HG02571 (cell line): ENCODE results near the gene HMGN3.

Experiments used
- ATAC-seq: cut with Tn5 transposase; IDR thresholded peaks from one replicate; pipeline ENCODE4 v1.9.1; 2021; ENCODE audit warnings: mild to moderate bottlenecking, moderate library complexity; ENCODE audit not compliant: unreplicated experiment

Gene HMGN3

GRCh38 chr6:79233611-79234149, 802 bp downstream of the HMGN3 start:
- peak; percentile 64 for ATAC-seq

- no peak for ATAC-seq
Measured at GRCh38 chr6:79232696-79233462, 1.6 kb downstream of the HMGN3 start.

GRCh38 chr6:79231666-79232065, 2.8 kb downstream of the HMGN3 start:
- no peak for ATAC-seq

GRCh38 chr6:79231101-79231500, 3.4 kb downstream of the HMGN3 start:
- no peak for ATAC-seq

- no peak for ATAC-seq
Measured at GRCh38 chr6:79230149-79230548, 4.3 kb downstream of the HMGN3 start.

GRCh38 chr6:79227445-79227844, 7.0 kb downstream of the HMGN3 start:
- no peak for ATAC-seq

- no peak for ATAC-seq
Measured at GRCh38 chr6:79226660-79227059, 7.8 kb downstream of the HMGN3 start.

- no peak for ATAC-seq
Measured at GRCh38 chr6:79225717-79226599, 8.5 kb downstream of the HMGN3 start.

- no peak for ATAC-seq
Measured at GRCh38 chr6:79223611-79224404, 10.7 kb downstream of the HMGN3 start.

GRCh38 chr6:79215213-79215824, 19.2 kb downstream of the HMGN3 start:
- ATAC-seq: no peak

- ATAC-seq: no peak
Measured at GRCh38 chr6:79212859-79213258, 21.6 kb downstream of the HMGN3 start.

- no peak for ATAC-seq
Measured at GRCh38 chr6:79208816-79209215, 25.7 kb downstream of the HMGN3 start.

- ATAC-seq: no peak
Measured at GRCh38 chr6:79203753-79204253, 30.7 kb downstream of the HMGN3 start.

GRCh38 chr6:79202556-79202955, 31.9 kb downstream of the HMGN3 start:
- ATAC-seq: no peak

- no peak for ATAC-seq
Measured at GRCh38 chr6:79201983-79202382, 32.5 kb downstream of the HMGN3 start.

GRCh38 chr6:79201143-79201542, 33.3 kb downstream of the HMGN3 start:
- ATAC-seq: no peak

- ATAC-seq: no peak
Measured at GRCh38 chr6:79196912-79197311, 37.6 kb downstream of the HMGN3 start.

- ATAC-seq: no peak
Measured at GRCh38 chr6:79193971-79194370, 40.5 kb downstream of the HMGN3 start.

- ATAC-seq: no peak
Measured at GRCh38 chr6:79189760-79190350, 44.6 kb downstream of the HMGN3 start.

GRCh38 chr6:79188885-79189480, 45.5 kb downstream of the HMGN3 start:
- no peak for ATAC-seq
